SHP77 (cell line): ENCODE data around the gene NUFIP1.
"Not testable (repeated sequence)": the region's sequence is repeated elsewhere in the genome, so short reads cannot be mapped to it uniquely, and the experiment has no call there.

ENCODE experiments used
- DNase-seq, 2 experiments: peaks; one replicate each; lab custom pipeline; 2025; lab: John Stamatoyannopoulos, UW

The NUFIP1 gene

GRCh38 chr13:44919104-44919804, 70.0 kb downstream of the NUFIP1 start:
- DNase-seq, result no peak

GRCh38 chr13:44918326-44919103, 70.8 kb downstream of the NUFIP1 start:
- DNase-seq, result peak; percentile 82 to 92

- peak; percentile 87 to 93 for DNase-seq
These were observed 71.5 kb downstream of the NUFIP1 start for GRCh38 chr13:44917589-44918325.

- DNase-seq, result no peak
These were observed 76.8 kb downstream of the NUFIP1 start for GRCh38 chr13:44912278-44913016.

- no peak for DNase-seq
These were observed 80.6 kb downstream of the NUFIP1 start for GRCh38 chr13:44908712-44909111.

- DNase-seq, result no peak
These were observed 81.0 kb downstream of the NUFIP1 start for GRCh38 chr13:44908266-44908665.

- no peak for DNase-seq
These were observed 82.6 kb downstream of the NUFIP1 start for GRCh38 chr13:44906713-44907112.

- DNase-seq, result no peak
These were observed 83.0 kb downstream of the NUFIP1 start for GRCh38 chr13:44906230-44906629.

- no peak for DNase-seq
These were observed 83.7 kb downstream of the NUFIP1 start for GRCh38 chr13:44905556-44905955.

- no peak for DNase-seq
These were observed 84.3 kb downstream of the NUFIP1 start for GRCh38 chr13:44904967-44905366.

GRCh38 chr13:44903574-44903985, 85.7 kb downstream of the NUFIP1 start:
- peak in 1 of 2 experiments; percentile 8 for DNase-seq

- no peak for DNase-seq
These were observed 86.5 kb downstream of the NUFIP1 start for GRCh38 chr13:44902738-44903137.

GRCh38 chr13:44899967-44900366, 89.3 kb downstream of the NUFIP1 start:
- peak; percentile 48 to 64 for DNase-seq

- DNase-seq, result not testable (repeated sequence)
These were observed 91.0 kb downstream of the NUFIP1 start for GRCh38 chr13:44898308-44898707.

- DNase-seq, result no peak
These were observed 93.3 kb downstream of the NUFIP1 start for GRCh38 chr13:44895953-44896335.

GRCh38 chr13:44895264-44895952, 93.9 kb downstream of the NUFIP1 start:
- no peak for DNase-seq

GRCh38 chr13:44894001-44894770, 95.1 kb downstream of the NUFIP1 start:
- DNase-seq, result no peak
